RWPE1 (cell line): ENCODE data around the gene METTL21C.

ENCODE experiments used
- CTCF ChIA-PET: fragments of 350-600 bp; sonication (Branson Sonifier 250); formaldehyde crosslinking; extraction: SDS; loops from one replicate; lab custom pipeline; 2021; lab: Yijun Ruan, JAX
- POLR2A ChIA-PET: fragments of 400-600 bp; formaldehyde crosslinking; extraction: SDS; loops from one replicate; lab custom pipeline; 2020; ENCODE audit warnings: antibody characterized with exemption; ENCODE audit not compliant: low non-redundant PET; lab: Yijun Ruan, JAX
- DNase-seq: peaks from one replicate; pipeline ENCODE4 v3.0.0; 2012; ENCODE audit warnings: low spot score
- H3K27ac ChIP-seq: fragments of 450-650 bp; 2 replicates; pipeline ENCODE4 v1.5.1; 2017
- CTCF ChIP-seq: fragments of 450-650 bp; conservative IDR thresholded peaks from 2 replicates; pipeline ENCODE4 v1.5.1; 2017; ENCODE audit warnings: low read depth, mild to moderate bottlenecking

Gene METTL21C

GRCh38 chr13:102694937-102695336, at the start of gene METTL21C:
METTL21C (minus strand) TSS chr13:102695044; CDS start chr13:102694498, 546 bp downstream.
- ChIA-PET CTCF (no interaction called here), POLR2A (no interaction called here)
- no peak within 1 kb of the TSS for H3K27ac ChIP-seq
- no peak for DNase-seq
- no peak for TF ChIP-seq CTCF

- POLR2A ChIA-PET: no interaction called here
- no peak for DNase-seq
- CTCF ChIA-PET: interaction anchor here (0.6 kb wide), 1 partner anchor 17 kb away, joined by 6 read pairs; no protein-coding TSS in a partner anchor
- H3K27ac ChIP-seq: no peak overlapping the region
- no peak for TF ChIP-seq CTCF
Observed at GRCh38 chr13:102742506-102742905, 47.7 kb upstream of the METTL21C start.

GRCh38 chr13:102742101-102742500, 47.3 kb upstream of the METTL21C start:
- ChIA-PET POLR2A (no interaction called here), CTCF (interaction anchor here (0.6 kb wide), 2 partner anchors 17 to 27 kb away, joined by 3 to 6 read pairs; no protein-coding TSS in a partner anchor)
- H3K27ac ChIP-seq: no peak overlapping the region
- no peak for TF ChIP-seq CTCF
- DNase-seq: no peak

GRCh38 chr13:102729560-102730270, 34.9 kb upstream of the METTL21C start:
- no peak overlapping the region for H3K27ac ChIP-seq

GRCh38 chr13:102726430-102726829, 31.6 kb upstream of the METTL21C start:
- DNase-seq: peak; percentile 8

More at GRCh38 chr13:102729560-102730270, 34.9 kb upstream of the METTL21C start:
- POLR2A ChIA-PET: no interaction called here
- CTCF ChIA-PET: interaction anchor here (1.0 kb wide), 1 partner anchor 133 kb away, joined by 3 read pairs; no protein-coding TSS in a partner anchor
- peak; percentile 60 for DNase-seq
- TF ChIP-seq CTCF: no peak

More at GRCh38 chr13:102726430-102726829, 31.6 kb upstream of the METTL21C start:
- POLR2A ChIA-PET: interaction anchor here (0.6 kb wide), 1 partner anchor 130 kb away, joined by 4 read pairs; no protein-coding TSS in a partner anchor
- CTCF ChIA-PET: interaction anchor here (1.1 kb wide), 1 partner anchor 14 kb away, joined by 9 read pairs; no protein-coding TSS in a partner anchor
- no peak for TF ChIP-seq CTCF
- no peak overlapping the region for H3K27ac ChIP-seq
